HepG2 (cell line): ENCODE results near the gene AK2. TPM values are rescaled to one million over a fixed set of nuclear protein-coding genes. Genes with fewer than 3 reads are reported as not detected.

ENCODE experiments used
- CSRNP2 ChIP-seq: sonication (generic); formaldehyde crosslinking; conservative IDR thresholded peaks from 2 replicates; pipeline ENCODE4 v1.8.0; 2022; ENCODE audit warnings: low read depth, missing genetic modification reagents
- EZH2 ChIP-seq: conservative IDR thresholded peaks from 2 replicates; pipeline ENCODE4 v1.6.1; 2012; ENCODE audit warnings: mild to moderate bottlenecking, low read depth, low read length, moderate library complexity
- GMEB1 ChIP-seq: sonication (generic); formaldehyde crosslinking; IDR thresholded peaks from 2 replicates; pipeline ENCODE4 v1.5.1; 2020; ENCODE audit warnings: missing genetic modification reagents, mild to moderate bottlenecking, borderline replicate concordance
- HDAC2 ChIP-seq: sonication (generic); formaldehyde crosslinking; IDR thresholded peaks from 2 replicates; pipeline ENCODE4 v1.4.0; 2020; ENCODE audit warnings: missing genetic modification reagents
- LBX2 ChIP-seq: sonication (generic); formaldehyde crosslinking; IDR thresholded peaks from 2 replicates; pipeline ENCODE4 v1.5.0; 2020; ENCODE audit warnings: missing genetic modification reagents, mild to moderate bottlenecking, borderline replicate concordance
- LRRFIP1 ChIP-seq: sonication (generic); formaldehyde crosslinking; conservative IDR thresholded peaks from 2 replicates; pipeline ENCODE4 v1.4.0; 2020; ENCODE audit warnings: missing genetic modification reagents
- MEIS2 ChIP-seq: sonication (generic); formaldehyde crosslinking; IDR thresholded peaks from 2 replicates; pipeline ENCODE4 v1.9.0; 2021; ENCODE audit warnings: mild to moderate bottlenecking, missing genetic modification reagents
- PAF1 ChIP-seq: IDR thresholded peaks from 2 replicates; pipeline ENCODE4 v1.6.1; 2016; ENCODE audit warnings: missing genetic modification reagents, missing compliant biosample characterization
- POLR2A ChIP-seq, 2 experiments: IDR thresholded peaks; 2 replicates each; pipeline ENCODE4 v1.6.1; 2011; ENCODE audit warnings: low read depth in 2 of 2, low read length in 2 of 2, mild to moderate bottlenecking in 1 of 2, moderate library complexity in 1 of 2; ENCODE audit not compliant: insufficient read depth in 1 of 2
- RNF219 ChIP-seq: sonication (generic); formaldehyde crosslinking; IDR thresholded peaks from 2 replicates; pipeline ENCODE4 v1.5.0; 2020; ENCODE audit warnings: mild to moderate bottlenecking, missing genetic modification reagents
- SNAI1 ChIP-seq: sonication (generic); formaldehyde crosslinking; IDR thresholded peaks from 2 replicates; pipeline ENCODE4 v1.5.0; 2020; ENCODE audit warnings: mild to moderate bottlenecking, missing genetic modification reagents, borderline replicate concordance
- TEAD3 ChIP-seq: optimal IDR thresholded peaks from 2 replicates; pipeline ENCODE3; 2016; ENCODE audit warnings: borderline replicate concordance
- ZNF75D ChIP-seq: sonication (generic); formaldehyde crosslinking; IDR thresholded peaks from 2 replicates; pipeline ENCODE4 v1.8.1; 2023; ENCODE audit warnings: missing genetic modification reagents, mild to moderate bottlenecking, borderline replicate concordance
- ZNF773 ChIP-seq: sonication (generic); formaldehyde crosslinking; IDR thresholded peaks from 2 replicates; pipeline ENCODE4 v1.4.0; 2020; ENCODE audit warnings: missing genetic modification reagents, borderline replicate concordance
- ZNF850 ChIP-seq: sonication (generic); formaldehyde crosslinking; conservative IDR thresholded peaks from 2 replicates; pipeline ENCODE4 v1.9.0; 2021; ENCODE audit warnings: mild to moderate bottlenecking, missing genetic modification reagents
- ZSCAN5A ChIP-seq: sonication (generic); formaldehyde crosslinking; IDR thresholded peaks from 2 replicates; pipeline ENCODE4 v1.8.0; 2022; ENCODE audit warnings: mild to moderate bottlenecking, missing genetic modification reagents, borderline replicate concordance
- ZXDC ChIP-seq: sonication (generic); formaldehyde crosslinking; IDR thresholded peaks from 2 replicates; pipeline ENCODE4 v1.5.0; 2020; ENCODE audit warnings: mild to moderate bottlenecking, missing genetic modification reagents
- polyA plus RNA-seq, 8 experiments: library from polyadenylated mRNA; depleted of rRNA in 3 of 8; stranded (reverse) in 7 of 8; unstranded in 1 of 8; fragments of >200 nt; fragmentation: Illumina TruSeq in 4 of 8; extraction: Trizol in 4 of 8; gene quantifications; 2 replicates each; pipeline versions ENCODE4 v1.2.1 to v1.2.3, GENCODE V29; 2011 to 2016; ENCODE audit warnings: low read depth in 4 of 8, missing spikeins in 1 of 8, mixed read lengths in 1 of 8; ENCODE audit not compliant: insufficient read depth in 1 of 8
- total RNA-seq, 5 experiments: library from RNA; depleted of rRNA; stranded (reverse); fragments of >200 nt; fragmentation: Illumina TruSeq; extraction: Trizol; gene quantifications; 2 replicates each; pipeline ENCODE4 v1.2.3, GENCODE V29; 2016; ENCODE audit warnings: low read depth in 1 of 5

The AK2 gene
- total and polyA plus RNA-seq, 2 of the 13 experiments (the other 11 are each of a cell fraction or from before 2014, with no cell fraction given) = 170 to 188 TPM

- TF ChIP-seq LRRFIP1 (CRISPR knock-in tag) (no peak), RNF219 (no peak), ZXDC (CRISPR knock-in tag) (no peak), ZSCAN5A (no peak), ZNF850 (no peak), PAF1 (CRISPR knock-in tag) (no peak), HDAC2 (CRISPR knock-in tag) (no peak), CSRNP2 (CRISPR knock-in tag) (no peak), LBX2 (CRISPR knock-in tag) (no peak), ZNF75D (CRISPR knock-in tag) (no peak), GMEB1 (CRISPR knock-in tag) (no peak), EZH2 (no peak), ZNF773 (CRISPR knock-in tag) (no peak), SNAI1 (CRISPR knock-in tag) (no peak), TEAD3 (peak; percentile 44), MEIS2 (CRISPR knock-in tag) (no peak), POLR2A (IDR thresholded peaks at IDR 0.05; ENCODE audit: insufficient read depth in 1 of 2, low read depth in 2 of 2, low read length in 2 of 2) (no peak)
These were observed 4.3 kb upstream of the AK2 start (continued) for GRCh38 chr1:33041026-33041425.
